ENCODE measurements around the gene TREML4. TPM values are rescaled to one million over a fixed set of nuclear protein-coding genes. Genes with fewer than 3 reads are reported as not detected.
A peak's percentile ranks its signal among the peaks of the same experiment; 100 is the strongest.

The TREML4 gene
- total and polyA plus RNA-seq, 2 of the 4 experiments (the other 2 are of a cell fraction), result not detected

GRCh38 chr6:41278699-41279405 is 50.7 kb downstream of the TREML4 start:
- Histone ChIP-seq H3K4me3 (ENCODE audit: insufficient read depth, low read depth, low read length) (no peak overlapping the region), H4K5ac (ENCODE audit: low read depth, low read length) (no peak overlapping the region), H3K27ac (ENCODE audit: insufficient read depth, low read length) (no peak overlapping the region), H4K20me1 (ENCODE audit: insufficient read depth, low read length) (no peaks in the 10 kb centered on the region), H2AK5ac (ENCODE audit: low read depth, low read length) (no peak overlapping the region), H3K9me3 (ENCODE audit: control insufficient read depth, insufficient read depth, low read length) (no peaks in the 10 kb centered on the region), H3K4ac (ENCODE audit: low read depth, low read length) (no peak overlapping the region), H3K23ac (ENCODE audit: low read depth, low read length) (no peak overlapping the region), H3K4me2 (ENCODE audit: low read depth, low read length) (no peak overlapping the region), H3K14ac (replicated peaks; ENCODE audit: low read depth, low read length) (no peak overlapping the region), H2BK120ac (ENCODE audit: low read depth, low read length) (no peak overlapping the region), H2AK9ac (replicated peaks; ENCODE audit: low read depth, low read length, poor library complexity) (no peak overlapping the region), H3K36me3 (ENCODE audit: control insufficient read depth, insufficient read depth, low read length) (no peaks in the 10 kb centered on the region), H3K9ac (ENCODE audit: low read depth, low read length) (no peak overlapping the region), H2BK5ac (ENCODE audit: low read depth, low read length, poor library complexity, severe bottlenecking) (no peak overlapping the region), H3K27me3 (ENCODE audit: control insufficient read depth, insufficient read depth, low read length) (peaks cover 14% of the 10 kb centered on the region), H3K56ac (ENCODE audit: extremely low read depth, insufficient read depth, low read length) (no peak overlapping the region), H2AFZ (replicated peaks; ENCODE audit: low read length, poor library complexity) (peak overlapping the region; percentile 33), H4K91ac (ENCODE audit: insufficient read depth, low read depth, low read length) (no peak overlapping the region), H3K79me1 (ENCODE audit: low read depth in 1 of 2, low read length in 2 of 2) (no peaks in the 10 kb centered on the region), H3K18ac (ENCODE audit: low read depth, low read length) (no peak overlapping the region), H4K8ac (ENCODE audit: low read depth in 2 of 2, low read length in 2 of 2) (no peak overlapping the region), H3K9me1 (ENCODE audit: insufficient read depth, low read length) (no peaks in the 10 kb centered on the region), H2BK20ac (ENCODE audit: low read depth, low read length) (no peak overlapping the region), H2BK15ac (ENCODE audit: low read depth, low read length) (no peak overlapping the region), H3K4me1 (ENCODE audit: control insufficient read depth, insufficient read depth, low read length) (no peaks in the 10 kb centered on the region)
- no peak for ATAC-seq (ENCODE audit: low read depth)
- 0 out of 2 replicates have a peak, but pooled peaks have one; percentile 8 for TF ChIP-seq RAD21 (IDR thresholded peaks at IDR 0.05; ENCODE audit: low read length)
- TF ChIP-seq RCOR1 (IDR thresholded peaks at IDR 0.05; ENCODE audit: insufficient replicate concordance, low read length), result no peak
- TF ChIP-seq FOS (IDR thresholded peaks at IDR 0.05; ENCODE audit: low read depth, low read length), result no peak
- TF ChIP-seq SMC3 (IDR thresholded peaks at IDR 0.05; ENCODE audit: low read depth, low read length), result peak; percentile 10; the same call in 1 of the 2 replicates
- TF ChIP-seq CTCF (conservative IDR thresholded peaks at IDR 0.05; ENCODE audit: low read depth, low read length), result peak; percentile 40
- TF ChIP-seq MXI1 (IDR thresholded peaks at IDR 0.05; ENCODE audit: borderline replicate concordance, low read depth, low read length), result no peak
- TF ChIP-seq CEBPB (IDR thresholded peaks at IDR 0.05; ENCODE audit: low read depth, low read length), result no peak
- DNase-seq, result peak; percentile 39
- in situ Hi-C loops (cut with MboI; ENCODE audit: low sequenced_read_pairs) (no loop called here), dilution Hi-C loops (cut with HindIII; ENCODE audit: low sequenced_read_pairs, unreplicated experiment) (no loop called here), intact Hi-C loops (cut with micrococcal nuclease) (no loop called here)
- no CpG with 5 or more reads among the region's 10 CpGs for whole genome bisulfite sequencing, 2 experiments (ENCODE audit: extremely low coverage in 2 of 2, insufficient read length in 1 of 2)
- no TSS peak for BruUV-seq (replicated peaks)
- POLR2A ChIA-PET (ENCODE audit: unreplicated experiment), result no interaction called here
- CTCF ChIA-PET, result no interaction called here
